Thyroid gland (tissue), 4 donors: ENCODE results near the gene SLC25A10. TPM values are rescaled to one million over a fixed set of nuclear protein-coding genes. Genes with fewer than 3 reads are reported as not detected.
A peak's percentile ranks its signal among the peaks of the same experiment; 100 is the strongest.

Experiments
- DNase-seq, 2 donors: peaks; one replicate each; pipeline ENCODE4 v3.0.0-alpha.2; 2019
- H3K27ac ChIP-seq, 3 donors: fragments of 200-600 bp; sonication (generic); 1 replicate in 2 of 3; 2 replicates in 1 of 3; pipeline ENCODE4 v1.5.1; 2016 to 2019; ENCODE audit warnings: mild to moderate bottlenecking in 1 of 3, moderate library complexity in 1 of 3
- H3K27me3 ChIP-seq: fragments of 200-600 bp; sonication (generic); one replicate; pipeline ENCODE4 v1.5.1; 2019
- H3K36me3 ChIP-seq, 2 donors: fragments of 200-600 bp; sonication (generic); one replicate each; pipeline ENCODE4 v1.5.1; 2016 to 2019
- H3K4me1 ChIP-seq, 2 donors: fragments of 200-600 bp; sonication (generic); one replicate each; pipeline ENCODE4 v1.5.1; 2017 to 2019
- H3K4me3 ChIP-seq, 3 donors: fragments of 200-600 bp; sonication (generic); replicated peaks in 1 of 3; 1 replicate in 2 of 3; 2 replicates in 1 of 3; pipeline ENCODE4 v1.5.1; 2016; ENCODE audit warnings: mild to moderate bottlenecking in 1 of 3
- H3K9me3 ChIP-seq: fragments of 200-600 bp; sonication (generic); one replicate; pipeline ENCODE4 v1.5.1; 2017
- POLR2A ChIP-seq, 2 donors: fragments of 450-650 bp; IDR thresholded peaks; one replicate each; pipeline ENCODE4 v1.6.1; 2017; ENCODE audit warnings: antibody characterized with exemption in 2 of 2, mild to moderate bottlenecking in 2 of 2, moderate library complexity in 1 of 2
- WGBS, 2 donors: methylation state at CpG; one replicate each; pipeline ENCODE4 v1.1.5; 2017; 5-methylcytosine and 5-hydroxymethylcytosine counted together
- intact Hi-C: fragments of 100-400 bp; cut with DNase I; formaldehyde crosslinking; loops from one replicate; pipeline ENCODE4 v1.15.1; 2023
- total RNA-seq, 4 donors: library from RNA; depleted of rRNA; stranded (reverse); fragments of >200 nt; gene quantifications; one replicate each; pipeline ENCODE4 v1.2.3, GENCODE V29; 2016
- TF ChIP-seq, protein P1 (sequence below), 6 experiments: fragments of 200-600 bp in 3 of 6; fragments of 450-650 bp in 3 of 6; sonication (generic) in 3 of 6; IDR thresholded peaks; one replicate each; pipeline ENCODE4 v1.5.1; 2016 to 2019; ENCODE audit warnings: antibody characterized with exemption in 6 of 6, mild to moderate bottlenecking in 2 of 6, inconsistent platforms in 1 of 6, moderate library complexity in 1 of 6

The SLC25A10 gene
- total RNA-seq, 4 donors from 2014 or later: 8.9 to 26.3 (median 20.8) TPM

- H3K36me3 ChIP-seq: peaks cover 57 to 73% of the 10 kb centered on the region in 2 donors
Measured at GRCh38 chr17:81697261-81698044, 14.6 kb upstream of the SLC25A10 start.

GRCh38 chr17:81700353-81701287 is 11.5 kb upstream of the SLC25A10 start:
- DNase-seq: no peak
- H3K36me3 ChIP-seq: peaks cover 34 to 48% of the 10 kb centered on the region in 2 donors
- peaks cover 18 to 24% of the 10 kb centered on the region in 2 donors for H3K4me1 ChIP-seq
- no peak for TF ChIP-seq POLR2A (IDR thresholded peaks at IDR 0.05)
- TF ChIP-seq, protein P1, sequence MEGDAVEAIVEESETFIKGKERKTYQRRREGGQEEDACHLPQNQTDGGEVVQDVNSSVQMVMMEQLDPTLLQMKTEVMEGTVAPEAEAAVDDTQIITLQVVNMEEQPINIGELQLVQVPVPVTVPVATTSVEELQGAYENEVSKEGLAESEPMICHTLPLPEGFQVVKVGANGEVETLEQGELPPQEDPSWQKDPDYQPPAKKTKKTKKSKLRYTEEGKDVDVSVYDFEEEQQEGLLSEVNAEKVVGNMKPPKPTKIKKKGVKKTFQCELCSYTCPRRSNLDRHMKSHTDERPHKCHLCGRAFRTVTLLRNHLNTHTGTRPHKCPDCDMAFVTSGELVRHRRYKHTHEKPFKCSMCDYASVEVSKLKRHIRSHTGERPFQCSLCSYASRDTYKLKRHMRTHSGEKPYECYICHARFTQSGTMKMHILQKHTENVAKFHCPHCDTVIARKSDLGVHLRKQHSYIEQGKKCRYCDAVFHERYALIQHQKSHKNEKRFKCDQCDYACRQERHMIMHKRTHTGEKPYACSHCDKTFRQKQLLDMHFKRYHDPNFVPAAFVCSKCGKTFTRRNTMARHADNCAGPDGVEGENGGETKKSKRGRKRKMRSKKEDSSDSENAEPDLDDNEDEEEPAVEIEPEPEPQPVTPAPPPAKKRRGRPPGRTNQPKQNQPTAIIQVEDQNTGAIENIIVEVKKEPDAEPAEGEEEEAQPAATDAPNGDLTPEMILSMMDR (IDR thresholded peaks at IDR 0.05): no peak
- H3K9me3 ChIP-seq: no peaks in the 10 kb centered on the region
- intact Hi-C loops: no loop called here
- WGBS, 2 donors: 91 to 93% methylated on average over 22 to 24 of the region's 25 CpGs
- H3K4me3 ChIP-seq: no peak overlapping the region
- H3K27ac ChIP-seq: no peak overlapping the region
- no peaks in the 10 kb centered on the region for H3K27me3 ChIP-seq

More at GRCh38 chr17:81697261-81698044, 14.6 kb upstream of the SLC25A10 start:
- TF ChIP-seq POLR2A (IDR thresholded peaks at IDR 0.05): no peak
- TF ChIP-seq, protein P1 (IDR thresholded peaks at IDR 0.05): no peak
- H3K9me3 ChIP-seq: no peaks in the 10 kb centered on the region
- H3K27me3 ChIP-seq: no peaks in the 10 kb centered on the region
- H3K27ac ChIP-seq: no peak overlapping the region
- peaks cover 11 to 13% of the 10 kb centered on the region in 2 donors for H3K4me1 ChIP-seq
- intact Hi-C loops: no loop called here
- no peak overlapping the region for H3K4me3 ChIP-seq
- 91 to 92% methylated on average over 23 to 25 of the region's 25 CpGs for WGBS, 2 donors
- no peak for DNase-seq

DNA sequence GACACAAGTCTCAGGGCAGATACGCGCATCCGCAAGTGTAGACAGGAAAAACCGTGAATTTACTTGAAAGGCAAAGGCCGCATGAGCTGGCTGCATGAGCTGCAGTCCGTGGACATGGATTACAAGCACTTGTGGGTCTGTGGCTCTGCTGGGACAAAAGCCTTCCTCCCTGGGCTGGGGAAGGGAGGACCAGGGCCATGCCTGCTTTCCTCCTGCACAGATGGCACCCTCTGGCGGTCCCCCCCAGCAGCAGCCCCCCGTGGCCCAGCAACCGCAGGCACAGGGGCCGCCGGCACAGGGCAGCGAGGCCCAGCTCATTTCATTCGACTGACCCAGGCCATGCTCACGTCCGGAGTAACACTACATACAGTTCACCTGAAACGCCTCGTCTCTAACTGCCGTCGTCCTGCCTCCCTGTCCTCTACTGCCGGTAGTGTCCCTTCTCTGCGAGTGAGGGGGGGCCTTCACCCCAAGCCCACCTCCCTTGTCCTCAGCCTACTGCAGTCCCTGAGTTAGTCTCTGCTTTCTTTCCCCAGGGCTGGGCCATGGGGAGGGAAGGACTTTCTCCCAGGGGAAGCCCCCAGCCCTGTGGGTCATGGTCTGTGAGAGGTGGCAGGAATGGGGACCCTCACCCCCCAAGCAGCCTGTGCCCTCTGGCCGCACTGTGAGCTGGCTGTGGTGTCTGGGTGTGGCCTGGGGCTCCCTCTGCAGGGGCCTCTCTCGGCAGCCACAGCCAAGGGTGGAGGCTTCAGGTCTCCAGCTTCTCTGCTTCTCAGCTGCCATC is 10.6 kb upstream of the SLC25A10 start:
- Histone ChIP-seq H3K36me3 (peaks cover 25 to 44% of the 10 kb centered on the region in 2 donors), H3K4me1 (peaks cover 18 to 24% of the 10 kb centered on the region in 2 donors), H3K27me3 (no peaks in the 10 kb centered on the region), H3K27ac (no peak overlapping the region), H3K4me3 (peak overlapping the region in 1 of 3 donors; percentile 90), H3K9me3 (no peaks in the 10 kb centered on the region)
- intact Hi-C loops: no loop called here
- no peak for TF ChIP-seq POLR2A (IDR thresholded peaks at IDR 0.05)
- TF ChIP-seq, protein P1 (IDR thresholded peaks at IDR 0.05): no peak
- 79 to 80% methylated on average over 15 to 16 of the region's 23 CpGs for WGBS, 2 donors
- no peak for DNase-seq

DNA sequence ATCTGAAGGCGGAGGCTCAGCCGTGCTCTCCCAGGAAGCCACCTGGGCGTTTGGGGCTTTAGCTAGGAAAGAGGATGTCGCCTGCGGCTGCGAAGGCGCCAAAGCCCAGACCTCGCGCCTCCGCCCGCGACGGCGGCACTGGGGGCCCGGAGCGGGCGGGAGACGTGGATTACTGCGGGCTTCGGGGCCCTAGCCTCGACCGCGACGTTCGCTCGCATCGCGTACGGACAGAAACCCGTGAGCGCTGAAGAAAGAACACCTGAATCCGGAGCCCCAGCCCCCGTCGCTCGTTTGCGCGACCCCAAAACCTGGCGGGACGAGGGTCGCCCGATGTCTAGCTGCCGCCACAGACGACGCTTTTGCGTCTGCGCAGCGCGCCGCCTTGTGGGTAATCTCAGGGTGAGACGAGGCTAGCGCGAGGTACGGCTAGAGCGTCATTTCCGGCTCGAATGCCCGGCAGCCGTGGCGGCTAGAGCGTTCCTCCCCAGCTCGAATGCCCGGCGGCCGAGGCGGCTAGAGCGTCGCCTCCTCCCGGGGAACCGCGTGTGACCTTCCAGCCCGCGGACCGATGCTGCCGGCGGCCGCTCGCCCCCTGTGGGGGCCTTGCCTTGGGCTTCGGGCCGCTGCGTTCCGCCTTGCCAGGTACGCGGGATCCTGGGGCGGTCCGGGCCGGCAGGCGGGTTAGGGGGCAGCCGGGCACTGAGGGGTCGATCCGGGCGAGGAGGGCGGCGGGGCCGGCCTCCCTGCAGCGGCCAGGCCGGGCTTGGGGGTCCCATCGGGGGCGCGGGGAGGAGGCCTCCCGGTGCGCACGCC is 8.9 kb upstream of the SLC25A10 start, which contains the start of gene MRPL12:
MRPL12 (plus strand) TSS at position 434 of the 813 bp plus-strand sequence; CDS start at position 569, 135 bp downstream.
- 0 to 3% methylated on average over 8 to 32 of the region's 102 CpGs for WGBS, 2 donors
- Histone ChIP-seq H3K4me1 (peaks cover 18 to 24% of the 10 kb centered on the region in 2 donors), H3K27me3 (no peaks in the 10 kb centered on the region), H3K4me3 (peak within 1 kb of the TSS; percentile 83 to 98 (median 90)), H3K9me3 (no peaks in the 10 kb centered on the region), H3K27ac (peak within 1 kb of the TSS; percentile 77 to 82 (median 79)), H3K36me3 (peaks cover 29 to 39% of the 10 kb centered on the region in 2 donors)
- peak in 1 of 2 donors; percentile 85 for TF ChIP-seq POLR2A (IDR thresholded peaks at IDR 0.05)
- TF ChIP-seq, protein P1 (IDR thresholded peaks at IDR 0.05): peak in 3 of 6 experiments; percentile 28 to 47 (median 37)
- intact Hi-C loops: no loop called here
- peak; percentile 92 to 93 for DNase-seq
